ENCODE results near the gene EXOC3L1.

EXOC3L1 gene

GRCh38 chr16:67195676-67196075 lies 5.7 kb upstream of the EXOC3L1 start:
- no peak for ATAC-seq
- TF ChIP-seq CSRNP3 (CRISPR knock-in tag; IDR thresholded peaks at IDR 0.05) = no peak
- no peak for TF ChIP-seq ESRRG (CRISPR knock-in tag; IDR thresholded peaks at IDR 0.05)
- TF ChIP-seq PPARA (CRISPR knock-in tag; IDR thresholded peaks at IDR 0.05; ENCODE audit: borderline replicate concordance) = no peak
- no peak for TF ChIP-seq RARB (CRISPR knock-in tag; IDR thresholded peaks at IDR 0.05)
- TF ChIP-seq GLIS3 (CRISPR knock-in tag; IDR thresholded peaks at IDR 0.05) = no peak
- no peak for TF ChIP-seq PATZ1 (CRISPR knock-in tag; IDR thresholded peaks at IDR 0.05; ENCODE audit: borderline replicate concordance)
- TF ChIP-seq CSDC2 (CRISPR knock-in tag; IDR thresholded peaks at IDR 0.05) = no peak
- no peak for TF ChIP-seq ZC3H10 (CRISPR knock-in tag; IDR thresholded peaks at IDR 0.05)
- TF ChIP-seq POU6F1 (CRISPR knock-in tag; IDR thresholded peaks at IDR 0.05; ENCODE audit: borderline replicate concordance, low read depth) = no peak
- no peak for TF ChIP-seq ZNF8 (CRISPR knock-in tag; IDR thresholded peaks at IDR 0.05)

- TF ChIP-seq PPARA (CRISPR knock-in tag; IDR thresholded peaks at IDR 0.05; ENCODE audit: borderline replicate concordance) = no peak
- TF ChIP-seq CSDC2 (CRISPR knock-in tag; IDR thresholded peaks at IDR 0.05) = no peak
- TF ChIP-seq OSR1 (CRISPR knock-in tag; IDR thresholded peaks at IDR 0.05) = no peak
- no peak for ATAC-seq
Measured at GRCh38 chr16:67194260-67194659, 4.3 kb upstream of the EXOC3L1 start.

GRCh38 chr16:67193536-67193935 lies 3.6 kb upstream of the EXOC3L1 start:
- TF ChIP-seq ISL1 (CRISPR knock-in tag; IDR thresholded peaks at IDR 0.05) = no peak
- TF ChIP-seq PPARA (CRISPR knock-in tag; IDR thresholded peaks at IDR 0.05; ENCODE audit: borderline replicate concordance) = no peak
- no peak for TF ChIP-seq ZC3H10 (CRISPR knock-in tag; IDR thresholded peaks at IDR 0.05)
- TF ChIP-seq TCF4 (CRISPR knock-in tag; IDR thresholded peaks at IDR 0.05; ENCODE audit: borderline replicate concordance) = no peak
- no peak for TF ChIP-seq ZFP30 (CRISPR knock-in tag; IDR thresholded peaks at IDR 0.05)
- no peak for TF ChIP-seq SNAI2 (CRISPR knock-in tag; IDR thresholded peaks at IDR 0.05)
- TF ChIP-seq CREB5 (CRISPR knock-in tag; IDR thresholded peaks at IDR 0.05; ENCODE audit: low read depth) = no peak
- no peak for TF ChIP-seq BACH2 (CRISPR knock-in tag; IDR thresholded peaks at IDR 0.05; ENCODE audit: borderline replicate concordance)
- TF ChIP-seq RARB (CRISPR knock-in tag; IDR thresholded peaks at IDR 0.05) = no peak
- no peak for TF ChIP-seq ZNF565 (CRISPR knock-in tag; conservative IDR thresholded peaks at IDR 0.05; ENCODE audit: low read depth)
- no peak for TF ChIP-seq OSR1 (CRISPR knock-in tag; IDR thresholded peaks at IDR 0.05)
- TF ChIP-seq PATZ1 (CRISPR knock-in tag; IDR thresholded peaks at IDR 0.05; ENCODE audit: borderline replicate concordance) = no peak
- no peak for TF ChIP-seq ZNF70 (CRISPR knock-in tag; IDR thresholded peaks at IDR 0.05)
- no peak for TF ChIP-seq POU6F1 (CRISPR knock-in tag; IDR thresholded peaks at IDR 0.05; ENCODE audit: borderline replicate concordance, low read depth)
- ATAC-seq = no peak

Measured in SK-N-SH treated with all-trans-retinoic acid at 6 μM for 48 hours (cell line).